HG02763 (cell line): ENCODE results near the gene HTRA1.

Experiments
- ATAC-seq: cut with Tn5 transposase; IDR thresholded peaks from one replicate; pipeline ENCODE4 v1.9.1; 2021; ENCODE audit warnings: mild to moderate bottlenecking, moderate library complexity; ENCODE audit not compliant: unreplicated experiment

The HTRA1 gene

GRCh38 chr10:122461367-122461728 is at the start of gene HTRA1:
Gene HTRA1, plus strand, starts transcription at chr10:122461553. Its CDS starts 100 bp downstream, at chr10:122461653.
- ATAC-seq = no peak

GRCh38 chr10:122413327-122413726 is 48.0 kb upstream of the HTRA1 start:
- no peak for ATAC-seq

- no peak for ATAC-seq
Measured at GRCh38 chr10:122417667-122418066, 43.7 kb upstream of the HTRA1 start.

GRCh38 chr10:122419016-122419415 is 42.3 kb upstream of the HTRA1 start:
- no peak for ATAC-seq

- ATAC-seq = no peak
Measured at GRCh38 chr10:122419876-122420623, 41.3 kb upstream of the HTRA1 start.

GRCh38 chr10:122420624-122421007 is 40.7 kb upstream of the HTRA1 start:
- no peak for ATAC-seq

- ATAC-seq = no peak
Measured at GRCh38 chr10:122421054-122421625, 40.2 kb upstream of the HTRA1 start.

- no peak for ATAC-seq
Measured at GRCh38 chr10:122421742-122422141, 39.6 kb upstream of the HTRA1 start.

GRCh38 chr10:122422266-122422989 is 38.9 kb upstream of the HTRA1 start:
- ATAC-seq = no peak

GRCh38 chr10:122424059-122424458 is 37.3 kb upstream of the HTRA1 start:
- ATAC-seq = no peak

GRCh38 chr10:122426829-122427228 is 34.5 kb upstream of the HTRA1 start:
- ATAC-seq = no peak

- no peak for ATAC-seq
Measured at GRCh38 chr10:122427280-122427679, 34.1 kb upstream of the HTRA1 start.

- no peak for ATAC-seq
Measured at GRCh38 chr10:122435212-122435827, 26.0 kb upstream of the HTRA1 start.

GRCh38 chr10:122441961-122442360 is 19.4 kb upstream of the HTRA1 start:
- no peak for ATAC-seq

GRCh38 chr10:122445469-122445868 is 15.9 kb upstream of the HTRA1 start:
- no peak for ATAC-seq

GRCh38 chr10:122445904-122446303 is 15.4 kb upstream of the HTRA1 start:
- no peak for ATAC-seq

GRCh38 chr10:122446668-122447423 is 14.5 kb upstream of the HTRA1 start:
- ATAC-seq = no peak

- no peak for ATAC-seq
Measured at GRCh38 chr10:122448600-122448999, 12.8 kb upstream of the HTRA1 start.

- ATAC-seq = no peak
Measured at GRCh38 chr10:122449153-122449552, 12.2 kb upstream of the HTRA1 start.

GRCh38 chr10:122450353-122450990 is 10.9 kb upstream of the HTRA1 start:
- no peak for ATAC-seq
